Measurements from ENCODE around the gene PER3.

- TF ChIP-seq TAF1 (IDR thresholded peaks at IDR 0.05; ENCODE audit: low read depth, low read length) = no peak
- TF ChIP-seq POLR2A (IDR thresholded peaks at IDR 0.05; ENCODE audit: low read depth, low read length) = no peak
- TF ChIP-seq PAX5 (IDR thresholded peaks at IDR 0.05; ENCODE audit: insufficient read depth, low read length, severe bottlenecking) = no peak
- no peak for TF ChIP-seq POLR2AphosphoS5 (IDR thresholded peaks at IDR 0.05; ENCODE audit: low read depth, low read length)
- no peak for TF ChIP-seq SPI1 (IDR thresholded peaks at IDR 0.05; ENCODE audit: low read depth, low read length)
- TF ChIP-seq POU2F2 (IDR thresholded peaks at IDR 0.05; ENCODE audit: low read depth, low read length) = no peak
These were observed 72.3 kb downstream of the PER3 start for GRCh38 chr1:7856345-7856744.

Measured in GM12891 (cell line).